Measurements from ENCODE around the gene TRIP10.
"Not testable (repeated sequence)": the region's sequence is repeated elsewhere in the genome, so short reads cannot be mapped to it uniquely, and the experiment has no call there.

Gene TRIP10

DNA sequence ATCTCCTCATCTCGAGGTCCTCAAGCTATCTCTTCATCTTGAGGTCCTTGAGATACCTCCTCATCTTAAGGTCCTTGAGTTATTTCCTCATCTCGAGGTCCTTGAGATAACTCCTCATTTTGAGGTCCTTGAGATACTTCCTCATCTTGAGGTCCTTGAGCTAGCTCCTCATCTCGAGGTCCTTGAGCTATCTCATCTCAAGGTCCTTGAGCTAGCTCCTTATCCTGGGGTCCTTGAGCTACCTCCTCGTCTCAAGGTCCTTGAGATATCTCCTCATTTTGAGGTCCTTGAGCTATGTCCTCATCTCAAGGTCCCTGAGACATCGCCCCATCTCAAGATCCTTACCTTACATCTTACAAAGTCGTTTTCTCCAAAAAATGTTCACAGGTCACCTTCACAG lies 51.8 kb downstream of the TRIP10 start:
- no peak for DNase-seq

DNA sequence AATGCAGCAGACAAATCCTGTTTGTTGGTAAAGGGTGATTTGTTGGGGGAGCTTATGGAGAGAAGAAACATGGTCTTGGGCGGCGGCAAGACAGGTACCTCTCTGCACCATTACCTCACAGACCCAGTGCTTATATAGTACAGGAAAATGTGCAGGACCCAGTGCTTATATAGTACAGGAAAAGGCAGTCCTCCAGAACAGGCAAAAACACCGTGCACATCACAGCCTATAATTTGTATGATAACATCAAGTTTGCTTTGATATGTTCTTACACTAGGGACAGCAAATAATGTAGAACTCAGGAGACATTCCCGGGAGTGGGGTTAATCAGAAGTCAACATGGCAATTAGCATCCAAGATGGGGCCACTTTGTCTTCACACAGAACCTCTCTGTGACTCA lies 53.9 kb downstream of the TRIP10 start:
- DNase-seq, result no peak

DNA sequence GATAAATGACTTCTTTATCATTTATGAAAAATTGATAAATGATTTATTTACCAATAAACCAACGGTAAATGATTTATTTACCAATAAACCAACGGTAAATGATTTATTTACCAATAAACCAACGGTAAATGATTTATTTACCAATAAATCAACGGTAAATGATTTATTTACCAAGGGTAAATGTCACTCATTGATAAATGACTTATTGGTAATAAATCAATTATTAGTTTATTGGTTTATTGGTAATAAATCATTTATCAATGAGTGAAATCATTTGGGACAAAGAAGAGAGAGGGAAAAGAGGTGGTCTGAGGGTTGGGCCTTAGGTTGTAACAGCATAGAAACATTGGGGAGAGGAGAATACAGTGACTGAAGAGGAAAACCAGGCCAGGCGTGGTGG lies 54.5 kb downstream of the TRIP10 start:
- DNase-seq, result no peak

DNA sequence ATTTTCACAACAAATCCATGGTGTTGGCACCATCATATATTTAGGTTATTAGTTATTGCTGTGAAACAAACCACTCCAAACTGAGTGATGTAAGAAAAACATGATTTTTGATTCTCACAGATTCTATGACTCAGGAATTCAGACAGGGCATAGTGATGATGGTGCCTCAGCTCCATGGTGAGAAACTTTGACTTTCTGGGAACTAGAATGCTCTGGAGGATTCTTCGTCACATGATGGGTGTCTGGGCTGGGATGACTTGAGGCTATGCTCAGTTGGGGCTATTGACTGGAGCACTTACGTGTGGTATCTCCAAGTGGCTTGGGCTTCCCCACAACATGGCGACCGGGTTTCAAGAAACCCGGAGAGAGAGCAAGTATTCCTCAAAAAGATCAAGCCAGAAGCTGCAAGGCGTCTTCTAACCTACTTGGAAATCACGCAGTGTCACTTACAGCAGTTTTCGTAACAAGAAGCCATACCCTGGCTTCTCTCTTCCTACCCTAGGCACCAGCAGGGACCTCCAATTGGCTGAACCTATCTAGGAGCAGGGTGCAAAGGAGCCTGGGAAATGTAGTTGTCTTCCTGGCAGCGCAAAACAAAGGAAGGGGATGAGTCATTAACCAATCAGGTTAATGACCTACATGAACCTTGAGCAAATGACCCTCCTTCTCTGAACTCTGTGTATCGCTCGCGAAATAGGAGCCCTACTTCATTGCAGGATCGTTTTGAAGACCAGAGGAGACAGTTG lies 55.4 kb downstream of the TRIP10 start:
- no peak for DNase-seq

DNA sequence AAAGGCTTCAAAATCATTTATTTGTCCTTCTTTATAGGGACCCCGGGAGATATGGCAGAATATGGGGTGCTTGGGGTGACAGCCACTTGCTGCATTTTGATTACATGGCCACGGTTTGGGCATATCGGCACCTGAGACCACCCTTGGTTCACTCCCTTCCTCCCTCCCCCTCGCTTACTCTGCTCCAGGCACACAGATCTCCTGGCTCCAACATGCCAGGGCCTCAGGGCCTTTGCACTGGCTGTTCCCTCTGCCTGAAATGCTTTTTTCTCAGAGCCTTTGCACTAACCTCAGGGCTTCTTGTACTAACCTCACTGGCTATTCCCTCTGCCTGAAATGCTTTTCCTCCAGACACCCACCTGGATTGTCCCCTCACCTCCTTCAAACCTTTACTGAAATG lies 56.8 kb downstream of the TRIP10 start:
- DNase-seq, result no peak

DNA sequence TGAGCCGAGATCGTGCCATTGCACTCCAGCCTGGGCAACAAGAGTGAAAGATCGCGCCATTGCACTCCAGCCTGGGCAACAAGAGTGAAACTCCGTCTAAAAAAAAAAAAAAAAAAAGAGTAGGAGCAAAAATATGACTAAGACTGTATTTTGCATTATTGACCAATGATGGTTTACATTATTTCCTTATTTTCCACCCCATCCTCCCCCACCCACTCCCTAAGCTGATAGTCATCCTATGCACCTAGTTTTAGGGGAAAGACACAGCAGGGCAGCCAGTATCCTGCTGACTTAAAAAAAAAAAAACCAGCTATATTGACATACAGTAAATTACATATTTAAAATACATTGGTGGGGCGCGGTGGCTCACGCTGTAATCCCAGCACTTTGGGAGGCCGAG lies 58.2 kb downstream of the TRIP10 start:
- DNase-seq, result no peak

DNA sequence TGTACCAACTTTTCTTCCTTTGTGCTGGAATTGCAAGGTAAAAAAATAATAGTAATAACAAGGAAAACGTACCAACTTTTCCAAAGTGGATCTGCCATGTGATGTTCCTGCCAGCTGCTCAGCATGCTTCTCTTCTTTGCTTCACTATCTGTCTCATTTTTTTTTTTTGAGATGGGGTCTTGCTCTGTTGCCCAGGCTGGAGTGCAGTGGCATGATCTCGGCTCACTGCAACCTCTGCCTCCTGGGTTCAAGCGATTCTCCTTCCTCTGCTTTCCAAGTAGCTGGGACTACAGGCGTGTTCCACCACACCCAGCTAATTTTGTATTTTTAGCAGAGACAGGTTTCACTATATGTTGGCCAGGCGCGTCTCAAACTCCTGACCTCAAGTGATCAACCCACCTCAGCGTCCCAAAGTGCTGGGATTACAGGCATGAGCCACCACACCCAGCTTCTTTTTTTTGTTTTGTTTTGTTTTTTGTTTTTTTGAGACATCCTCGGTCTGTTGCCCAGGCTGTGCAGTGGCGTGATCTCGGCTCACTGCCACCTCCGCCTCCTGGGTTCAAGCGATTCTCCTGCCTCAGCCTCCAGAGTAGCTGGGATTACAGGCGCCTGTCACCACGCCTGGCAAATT lies 60.8 kb downstream of the TRIP10 start:
- not testable (repeated sequence) for DNase-seq

DNA sequence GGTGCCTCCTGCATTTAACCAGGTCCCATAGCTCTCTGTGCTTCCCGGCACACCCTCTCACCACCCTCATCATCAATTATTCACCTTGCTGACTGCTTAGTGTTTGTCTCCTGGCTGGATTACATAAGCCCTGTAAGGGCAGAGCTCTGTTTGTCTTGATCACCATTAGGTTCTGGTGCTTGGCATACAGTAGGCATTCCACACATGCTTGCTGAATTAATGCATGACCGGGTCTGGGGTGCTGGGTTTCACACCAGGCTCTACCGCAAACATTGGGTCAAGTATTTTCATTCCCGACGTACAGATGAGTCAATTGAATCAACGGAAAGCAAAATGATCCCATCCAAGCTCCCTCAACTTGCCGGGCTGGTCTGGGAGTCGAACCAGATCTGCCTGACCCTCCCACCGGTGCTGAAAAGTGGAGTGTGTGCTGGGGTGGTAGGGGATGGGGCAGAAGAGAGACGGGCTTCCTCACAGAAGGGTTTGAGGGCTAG lies 61.6 kb downstream of the TRIP10 start:
- DNase-seq, result no peak
